ENCODE measurements around the gene STUM. TPM values are rescaled to one million over a fixed set of nuclear protein-coding genes. Genes with fewer than 3 reads are reported as not detected.
A peak's percentile ranks its signal among the peaks of the same experiment; 100 is the strongest.

Gene STUM
- total RNA-seq, 6 donors from 2014 or later = under 0.01 to 0.98 (median 0.20) TPM; not detected in 1

DNA sequence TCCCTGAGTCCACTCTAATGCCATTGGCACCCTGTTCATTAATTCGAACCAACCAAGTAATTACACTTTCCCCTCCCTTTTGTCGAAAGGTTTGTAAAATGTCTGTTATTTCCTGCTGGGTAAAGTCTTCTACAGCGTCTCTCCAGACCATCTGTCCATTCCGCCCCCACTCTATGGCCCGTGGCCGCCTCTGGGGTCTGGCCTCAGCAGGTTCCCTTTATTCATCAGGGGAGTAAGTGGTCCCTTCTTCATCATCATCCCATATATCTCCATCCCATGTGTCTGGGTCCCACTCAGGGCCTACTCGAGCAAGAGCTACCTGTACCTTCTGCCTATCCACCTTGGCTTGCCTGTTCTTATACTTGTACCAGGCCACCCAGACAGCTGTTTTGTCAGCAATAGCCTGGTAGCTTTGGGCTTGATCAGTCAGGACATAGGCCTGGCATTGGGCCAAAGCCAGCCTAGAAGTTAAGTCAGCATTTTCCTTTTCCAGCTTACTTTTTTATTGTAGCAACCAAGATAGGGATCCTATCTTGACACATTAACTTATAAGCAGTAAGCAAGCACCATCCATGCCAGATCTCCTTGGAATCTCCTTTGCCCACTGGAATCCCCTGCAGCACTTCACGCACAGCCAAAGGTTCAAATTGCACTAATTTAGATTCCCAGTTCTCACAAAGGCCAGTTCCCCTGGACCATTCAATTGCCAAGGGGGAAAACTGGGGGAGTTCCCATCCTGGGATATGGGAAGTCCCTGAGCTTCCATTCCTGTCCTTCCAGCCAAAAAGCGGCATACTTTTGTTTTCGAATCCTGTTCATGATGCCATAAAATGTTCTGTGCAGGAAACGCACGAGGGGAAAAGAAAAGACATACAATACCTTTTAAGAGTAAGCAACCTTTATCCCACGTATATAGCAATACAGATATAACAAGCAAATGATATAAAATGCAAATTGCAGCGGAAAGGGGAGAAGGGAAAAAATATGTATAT, 6.6 kb upstream of the STUM start:
- no peak overlapping the region for H3K4me3 ChIP-seq
- H3K4me1 ChIP-seq = peaks cover 2 to 16% (median 12%) of the 10 kb centered on the region in 4 donors
- ATAC-seq (ENCODE audit: low FRiP score in 2 of 2) (no peak), DNase-seq (no peak)
- no peaks in the 10 kb centered on the region for H3K36me3 ChIP-seq
- TF ChIP-seq, protein P1, sequence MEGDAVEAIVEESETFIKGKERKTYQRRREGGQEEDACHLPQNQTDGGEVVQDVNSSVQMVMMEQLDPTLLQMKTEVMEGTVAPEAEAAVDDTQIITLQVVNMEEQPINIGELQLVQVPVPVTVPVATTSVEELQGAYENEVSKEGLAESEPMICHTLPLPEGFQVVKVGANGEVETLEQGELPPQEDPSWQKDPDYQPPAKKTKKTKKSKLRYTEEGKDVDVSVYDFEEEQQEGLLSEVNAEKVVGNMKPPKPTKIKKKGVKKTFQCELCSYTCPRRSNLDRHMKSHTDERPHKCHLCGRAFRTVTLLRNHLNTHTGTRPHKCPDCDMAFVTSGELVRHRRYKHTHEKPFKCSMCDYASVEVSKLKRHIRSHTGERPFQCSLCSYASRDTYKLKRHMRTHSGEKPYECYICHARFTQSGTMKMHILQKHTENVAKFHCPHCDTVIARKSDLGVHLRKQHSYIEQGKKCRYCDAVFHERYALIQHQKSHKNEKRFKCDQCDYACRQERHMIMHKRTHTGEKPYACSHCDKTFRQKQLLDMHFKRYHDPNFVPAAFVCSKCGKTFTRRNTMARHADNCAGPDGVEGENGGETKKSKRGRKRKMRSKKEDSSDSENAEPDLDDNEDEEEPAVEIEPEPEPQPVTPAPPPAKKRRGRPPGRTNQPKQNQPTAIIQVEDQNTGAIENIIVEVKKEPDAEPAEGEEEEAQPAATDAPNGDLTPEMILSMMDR (IDR thresholded peaks at IDR 0.05) = no peak
- TF ChIP-seq EP300 (IDR thresholded peaks at IDR 0.05) = no peak
- TF ChIP-seq POLR2A (IDR thresholded peaks at IDR 0.05) = no peak
- TF ChIP-seq POLR2AphosphoS5 (IDR thresholded peaks at IDR 0.05) = no peak
- 67 to 78% methylated on average over 14 of the region's 14 CpGs for WGBS, 2 donors
- no peaks in the 10 kb centered on the region for H3K27me3 ChIP-seq
- H3K9me3 ChIP-seq = no peaks in the 10 kb centered on the region
- no peak overlapping the region for H3K27ac ChIP-seq

DNA sequence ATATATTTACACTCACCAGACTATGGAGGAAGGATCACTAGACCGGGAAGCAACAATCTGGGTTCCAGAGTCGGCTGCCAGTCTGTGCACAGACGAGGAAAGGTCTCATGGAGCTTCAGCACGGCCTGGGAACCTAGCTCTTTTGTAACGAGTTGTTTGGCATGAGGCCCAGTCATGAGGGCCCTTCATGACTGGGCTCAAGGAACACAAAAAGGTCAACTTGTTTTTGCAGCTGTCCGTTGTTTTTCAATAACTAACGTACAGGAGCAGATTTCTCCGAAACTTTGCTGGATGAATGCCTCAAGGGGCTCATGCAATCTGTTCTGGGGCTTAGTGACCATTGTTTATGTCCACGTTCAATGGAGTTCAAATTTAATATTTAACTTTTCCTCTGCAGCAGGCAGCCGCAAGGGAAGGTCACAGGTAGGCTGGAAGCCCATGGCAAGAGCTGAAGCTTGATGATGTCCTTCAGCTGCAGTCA, 5.9 kb upstream of the STUM start:
- ATAC-seq (ENCODE audit: low FRiP score in 2 of 2) = no peak

DNA sequence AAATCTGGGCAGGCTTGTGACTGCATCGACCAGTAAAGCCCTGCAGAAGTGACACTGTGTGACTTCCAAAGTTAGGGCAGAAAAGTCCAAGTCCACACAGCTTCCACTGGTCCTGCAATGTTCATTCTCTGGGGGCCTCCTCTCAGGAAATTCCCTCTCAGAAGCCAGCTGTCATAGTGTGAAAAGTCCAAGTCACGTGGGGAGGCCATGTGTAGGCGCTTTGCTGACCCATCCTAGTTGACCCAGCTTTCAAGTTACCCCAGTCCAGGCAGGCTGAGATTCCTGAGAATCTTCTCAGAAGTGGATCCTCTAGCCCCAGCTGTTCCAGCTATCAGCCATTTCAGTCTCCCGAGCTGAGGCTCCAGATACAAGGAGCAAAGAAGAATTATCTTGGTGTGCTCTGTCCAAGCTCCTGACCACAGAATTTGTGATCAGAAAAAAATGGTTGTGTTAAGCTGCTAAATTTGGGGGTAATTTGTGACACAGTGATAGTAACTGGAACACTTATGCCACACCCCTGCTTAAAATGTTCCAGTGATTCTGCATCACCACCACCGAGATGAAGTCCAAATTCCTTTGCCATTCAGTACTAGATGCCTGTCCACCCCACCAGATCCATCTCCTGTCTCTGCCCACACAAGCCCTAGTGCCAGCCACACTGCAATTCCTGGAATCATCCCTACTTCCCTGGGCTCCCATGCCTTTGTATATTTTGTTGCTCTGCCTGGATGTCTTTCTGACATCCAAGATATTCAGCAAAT, 2.5 kb upstream of the STUM start:
- Histone ChIP-seq H3K27ac (no peak overlapping the region), H3K9me3 (no peaks in the 10 kb centered on the region), H3K4me1 (peaks cover 28 to 45% (median 36%) of the 10 kb centered on the region in 4 donors), H3K36me3 (no peaks in the 10 kb centered on the region), H3K4me3 (no peak overlapping the region), H3K27me3 (peaks cover 0 to 18% (median 10%) of the 10 kb centered on the region in 4 donors)
- ATAC-seq (ENCODE audit: low FRiP score in 2 of 2) (no peak), DNase-seq (no peak)
- TF ChIP-seq, protein P1 (IDR thresholded peaks at IDR 0.05) = no peak
- no peak for TF ChIP-seq EP300 (IDR thresholded peaks at IDR 0.05)
- TF ChIP-seq POLR2AphosphoS5 (IDR thresholded peaks at IDR 0.05) = no peak
- no peak for TF ChIP-seq POLR2A (IDR thresholded peaks at IDR 0.05)
- WGBS, 2 donors = 61 to 79% methylated on average over 3 to 5 of the region's 5 CpGs

More for the DNA sequence above, 5.9 kb upstream of the STUM start:
- Histone ChIP-seq H3K4me3 (no peak overlapping the region), H3K27me3 (no peaks in the 10 kb centered on the region), H3K36me3 (no peaks in the 10 kb centered on the region), H3K4me1 (peaks cover 5 to 16% (median 12%) of the 10 kb centered on the region in 4 donors), H3K27ac (peak overlapping the region in 1 of 4 donors; percentile 5), H3K9me3 (no peaks in the 10 kb centered on the region)
- peak in 1 of 2 donors; percentile 73 for DNase-seq
- TF ChIP-seq POLR2A (IDR thresholded peaks at IDR 0.05) (no peak), EP300 (IDR thresholded peaks at IDR 0.05) (no peak), POLR2AphosphoS5 (IDR thresholded peaks at IDR 0.05) (no peak)
- TF ChIP-seq, protein P1 (IDR thresholded peaks at IDR 0.05) = no peak
- 42 to 62% methylated on average over 10 of the region's 10 CpGs for WGBS, 2 donors

DNA sequence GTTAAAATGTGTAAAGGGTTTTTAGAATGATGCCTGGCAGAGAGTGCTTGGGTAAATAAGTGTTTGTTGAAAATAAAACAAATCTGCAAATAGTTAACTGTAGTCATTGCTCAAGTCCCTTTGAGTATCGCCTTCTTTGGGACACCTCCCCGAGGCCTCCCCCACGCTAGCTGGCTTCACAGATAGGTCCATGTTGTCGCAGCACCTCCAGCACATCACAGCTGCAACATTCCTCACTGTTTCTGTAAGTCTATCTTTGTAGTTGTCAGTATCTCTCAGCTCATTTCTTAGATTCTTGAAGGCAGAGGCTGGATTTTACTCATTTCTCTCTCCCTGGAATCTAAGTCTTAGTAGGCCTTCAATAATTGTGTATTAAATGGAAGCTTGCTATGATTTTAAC, 1.6 kb upstream of the STUM start:
- WGBS, 2 donors = 95 to 97% methylated on average over 4 of the region's 4 CpGs
- H3K9me3 ChIP-seq = no peaks in the 10 kb centered on the region
- no peak overlapping the region for H3K27ac ChIP-seq
- no peak for DNase-seq
- H3K36me3 ChIP-seq = no peaks in the 10 kb centered on the region
- ATAC-seq (ENCODE audit: low FRiP score in 2 of 2) = no peak
- H3K4me1 ChIP-seq = peaks cover 28 to 43% (median 34%) of the 10 kb centered on the region in 4 donors
- TF ChIP-seq, protein P1 (IDR thresholded peaks at IDR 0.05) = no peak
- no peak for TF ChIP-seq POLR2AphosphoS5 (IDR thresholded peaks at IDR 0.05)
- no peak for TF ChIP-seq POLR2A (IDR thresholded peaks at IDR 0.05)
- TF ChIP-seq EP300 (IDR thresholded peaks at IDR 0.05) = no peak
- peaks cover 0 to 18% (median 10%) of the 10 kb centered on the region in 4 donors for H3K27me3 ChIP-seq
- H3K4me3 ChIP-seq = no peak overlapping the region

All from upper lobe of left lung (tissue), 6 donors.